Stimulated activated CD8-positive, alpha-beta memory T cell treated with anti-CD3 and anti-CD28 coated beads, Interleukin-15, amount 100 ng/mL, for 24 hours (primary cell): ENCODE data around the gene ARHGAP10.

Experiments used
- DNase-seq: peaks from one replicate; pipeline ENCODE4 v3.0.0-alpha.2; 2020; ENCODE audit warnings: low read depth

The ARHGAP10 gene

GRCh38 chr4:147955827-147956558, 224.1 kb downstream of the ARHGAP10 start:
- no peak for DNase-seq

- no peak for DNase-seq
Measured at GRCh38 chr4:147957446-147957845, 225.6 kb downstream of the ARHGAP10 start.

- no peak for DNase-seq
Measured at GRCh38 chr4:147958057-147958456, 226.2 kb downstream of the ARHGAP10 start.

GRCh38 chr4:147958489-147959065, 226.7 kb downstream of the ARHGAP10 start:
- no peak for DNase-seq

GRCh38 chr4:147960971-147961370, 229.1 kb downstream of the ARHGAP10 start:
- DNase-seq, result no peak

GRCh38 chr4:147963839-147964238, 232.0 kb downstream of the ARHGAP10 start:
- no peak for DNase-seq

- no peak for DNase-seq
Measured at GRCh38 chr4:147964266-147964880, 232.5 kb downstream of the ARHGAP10 start.

- no peak for DNase-seq
Measured at GRCh38 chr4:147965056-147965455, 233.2 kb downstream of the ARHGAP10 start.

GRCh38 chr4:147965873-147966272, 234.0 kb downstream of the ARHGAP10 start:
- DNase-seq, result no peak

GRCh38 chr4:147968641-147969040, 236.8 kb downstream of the ARHGAP10 start:
- no peak for DNase-seq

GRCh38 chr4:147969573-147970385, 237.9 kb downstream of the ARHGAP10 start:
- no peak for DNase-seq

- DNase-seq, result no peak
Measured at GRCh38 chr4:147971116-147971515, 239.2 kb downstream of the ARHGAP10 start.

- DNase-seq, result no peak
Measured at GRCh38 chr4:147975325-147975724, 243.4 kb downstream of the ARHGAP10 start.

- DNase-seq, result no peak
Measured at GRCh38 chr4:147975933-147976928, 244.3 kb downstream of the ARHGAP10 start.

- no peak for DNase-seq
Measured at GRCh38 chr4:147980586-147980985, 248.7 kb downstream of the ARHGAP10 start.

GRCh38 chr4:147981305-147981704, 249.4 kb downstream of the ARHGAP10 start:
- DNase-seq, result no peak

- no peak for DNase-seq
Measured at GRCh38 chr4:147984065-147984777, 252.3 kb downstream of the ARHGAP10 start.

- DNase-seq, result no peak
Measured at GRCh38 chr4:147984778-147985138, 252.9 kb downstream of the ARHGAP10 start.

GRCh38 chr4:147985376-147985775, 253.5 kb downstream of the ARHGAP10 start:
- no peak for DNase-seq

- DNase-seq, result no peak
Measured at GRCh38 chr4:147987252-147987651, 255.4 kb downstream of the ARHGAP10 start.
